H9 (cell line): ENCODE results near the gene EFEMP1. TPM values are rescaled to one million over a fixed set of nuclear protein-coding genes. Genes with fewer than 3 reads are reported as not detected.

Source experiments
- DNase-seq: peaks from one replicate; pipeline ENCODE4 v3.0.0-alpha.2; 2017
- H2AFZ ChIP-seq: one replicate; pipeline ENCODE4 v1.6.1; 2013; ENCODE audit warnings: mild to moderate bottlenecking, low read length, control low read depth, moderate library complexity
- H2AK5ac ChIP-seq: 2 replicates; pipeline ENCODE4 v1.6.1; 2013; ENCODE audit warnings: low read length, control low read depth, mixed read lengths; ENCODE audit not compliant: insufficient read length
- H2BK120ac ChIP-seq: one replicate; pipeline ENCODE4 v1.6.1; 2013; ENCODE audit warnings: low read depth, mild to moderate bottlenecking, low read length, control low read depth, inconsistent platforms; ENCODE audit not compliant: poor library complexity, severe bottlenecking
- H2BK12ac ChIP-seq: 2 replicates; pipeline ENCODE4 v1.6.1; 2013; ENCODE audit warnings: low read length, control low read depth, mixed read lengths, low read depth; ENCODE audit not compliant: insufficient read length
- H2BK15ac ChIP-seq: 2 replicates; pipeline ENCODE4 v1.6.1; 2013; ENCODE audit warnings: low read depth, low read length, control low read depth
- H2BK20ac ChIP-seq: one replicate; pipeline ENCODE4 v1.6.1; 2013; ENCODE audit warnings: low read depth, mild to moderate bottlenecking, low read length, control low read depth, inconsistent platforms; ENCODE audit not compliant: poor library complexity, severe bottlenecking
- H2BK5ac ChIP-seq: 2 replicates; pipeline ENCODE4 v1.6.1; 2013; ENCODE audit warnings: low read length, control low read depth, mixed read lengths; ENCODE audit not compliant: insufficient read length
- H3K14ac ChIP-seq: 2 replicates; pipeline ENCODE4 v1.6.1; 2013; ENCODE audit warnings: low read length, control low read depth; ENCODE audit not compliant: insufficient read depth
- H3K18ac ChIP-seq: 2 replicates; pipeline ENCODE4 v1.6.1; 2013; ENCODE audit warnings: low read depth, mild to moderate bottlenecking, mixed read lengths, low read length, control low read depth; ENCODE audit not compliant: insufficient read length
- H3K23ac ChIP-seq: 2 replicates; pipeline ENCODE4 v1.6.1; 2013; ENCODE audit warnings: low read length, control low read depth, mixed read lengths, low read depth; ENCODE audit not compliant: insufficient read length
- H3K23me2 ChIP-seq: 2 replicates; pipeline ENCODE4 v1.6.1; 2013; ENCODE audit warnings: low read depth, mild to moderate bottlenecking, mixed read lengths, low read length, control low read depth; ENCODE audit not compliant: insufficient read length, poor library complexity, severe bottlenecking
- H3K27ac ChIP-seq: 2 replicates; pipeline ENCODE4 v1.5.1; 2013; ENCODE audit warnings: low read length, control low read depth, mixed read lengths, low read depth; ENCODE audit not compliant: insufficient read length
- H3K27me3 ChIP-seq: 2 replicates; pipeline ENCODE4 v1.6.1; 2013; ENCODE audit warnings: low read length, control low read depth, inconsistent platforms; ENCODE audit not compliant: insufficient read depth
- H3K4ac ChIP-seq: 2 replicates; pipeline ENCODE4 v1.6.1; 2013; ENCODE audit warnings: low read depth, mild to moderate bottlenecking, control low read depth, inconsistent platforms, low read length, moderate library complexity
- H3K4me1 ChIP-seq: 2 replicates; pipeline ENCODE4 v1.6.1; 2013; ENCODE audit warnings: low read length, control low read depth, inconsistent platforms; ENCODE audit not compliant: insufficient read depth
- H3K4me2 ChIP-seq: 2 replicates; pipeline ENCODE4 v1.6.1; 2013; ENCODE audit warnings: low read length, control low read depth, mixed read lengths; ENCODE audit not compliant: insufficient read length, insufficient read depth
- H3K56ac ChIP-seq: 2 replicates; pipeline ENCODE4 v1.6.1; 2013; ENCODE audit warnings: low read depth, mild to moderate bottlenecking, mixed read lengths, low read length, control low read depth; ENCODE audit not compliant: insufficient read length
- H3K79me1 ChIP-seq: 2 replicates; pipeline ENCODE4 v1.6.1; 2013; ENCODE audit warnings: low read depth, mild to moderate bottlenecking, moderate library complexity, low read length, control low read depth, inconsistent platforms; ENCODE audit not compliant: insufficient read depth, poor library complexity, severe bottlenecking
- H3K79me2 ChIP-seq: 2 replicates; pipeline ENCODE4 v1.6.1; 2013; ENCODE audit warnings: low read length, control low read depth, inconsistent platforms; ENCODE audit not compliant: insufficient read depth
- H3K9ac ChIP-seq: 2 replicates; pipeline ENCODE4 v1.6.1; 2013; ENCODE audit warnings: low read length, control low read depth, mixed read lengths; ENCODE audit not compliant: insufficient read length; ENCODE audit errors: extremely low read depth
- H3K9me3 ChIP-seq: one replicate; pipeline ENCODE4 v1.6.1; 2013; ENCODE audit warnings: low read depth, low read length, inconsistent platforms; ENCODE audit not compliant: control insufficient read depth
- H3T11ph ChIP-seq: one replicate; pipeline ENCODE4 v1.6.1; 2013; ENCODE audit warnings: mild to moderate bottlenecking, low read length, control low read depth, inconsistent platforms
- H4K20me1 ChIP-seq: one replicate; pipeline ENCODE4 v1.6.1; 2013; ENCODE audit not compliant: control insufficient read depth, insufficient read length, insufficient read depth
- H4K5ac ChIP-seq: 2 replicates; pipeline ENCODE4 v1.6.1; 2013; ENCODE audit warnings: low read depth, mild to moderate bottlenecking, mixed read lengths, low read length, control low read depth; ENCODE audit not compliant: insufficient read length
- H4K8ac ChIP-seq: replicated peaks from 2 replicates; pipeline ENCODE4 v1.6.1; 2013; ENCODE audit warnings: low read length, control low read depth, mixed read lengths, low read depth; ENCODE audit not compliant: insufficient read length
- H4K91ac ChIP-seq: 2 replicates; pipeline ENCODE4 v1.6.1; 2013; ENCODE audit warnings: low read depth, mild to moderate bottlenecking, moderate library complexity, mixed read lengths, low read length, control low read depth; ENCODE audit not compliant: insufficient read length
- H3K27ac Mint-ChIP-seq, 3 experiments: 2 replicates in 2 of 3; 3 replicates in 1 of 3; pipeline ENCODE4 v1.8.0; 2020 to 2021; ENCODE audit warnings: mixed read lengths in 3 of 3, mild to moderate bottlenecking in 1 of 3, moderate library complexity in 1 of 3
- H3K27me3 Mint-ChIP-seq: 2 replicates; pipeline ENCODE4 v1.8.0; 2021; ENCODE audit warnings: low read depth, mild to moderate bottlenecking, moderate library complexity, mixed read lengths
- H3K36me3 Mint-ChIP-seq, 3 experiments: 2 replicates in 2 of 3; 3 replicates in 1 of 3; pipeline ENCODE4 v1.8.0; 2020 to 2021; ENCODE audit warnings: low read depth in 3 of 3, mixed read lengths in 3 of 3; ENCODE audit not compliant: insufficient read depth in 1 of 3
- H3K4me1 Mint-ChIP-seq, 2 experiments: 2 replicates each; pipeline ENCODE4 v1.8.0; 2020; ENCODE audit warnings: mixed read lengths in 2 of 2
- H3K4me3 Mint-ChIP-seq, 2 experiments: 2 replicates in 1 of 2; 3 replicates in 1 of 2; pipeline ENCODE4 v1.8.0; 2020 to 2021; ENCODE audit warnings: mild to moderate bottlenecking in 2 of 2, mixed read lengths in 2 of 2, moderate library complexity in 1 of 2
- H3K9me3 Mint-ChIP-seq, 2 experiments: 2 replicates in 1 of 2; 3 replicates in 1 of 2; pipeline ENCODE4 v1.8.0; 2020; ENCODE audit warnings: mild to moderate bottlenecking in 2 of 2, mixed read lengths in 2 of 2, moderate library complexity in 1 of 2
- CTCF ChIP-seq: fragments of 200-600 bp; sonication (generic); conservative IDR thresholded peaks from 3 replicates; pipeline ENCODE4 v1.8.0; 2021; ENCODE audit warnings: antibody characterized with exemption, mild to moderate bottlenecking
- WGBS: extraction: QIAGEN DNeasy Blood & Tissue Kit; methylation state at CpG from one replicate; pipeline ENCODE4 v1.1.7; 2013; ENCODE audit warnings: missing lambda C conversion rate, low lambda C conversion rate, mixed read lengths; ENCODE audit not compliant: insufficient read length; ENCODE audit errors: extremely low coverage; 5-methylcytosine and 5-hydroxymethylcytosine counted together
- total RNA-seq: library from RNA; stranded (reverse); gene quantifications from 2 replicates; pipeline ENCODE4 v1.2.1, GENCODE V29; 2021

The EFEMP1 gene
- total RNA-seq, 1 experiment from 2014 or later = 3.5 TPM

- Histone ChIP-seq H3K14ac (no peak overlapping the region), H4K8ac (no peak overlapping the region), H3K9ac (no peak overlapping the region), H3K56ac (no peak overlapping the region), H3T11ph (no peak overlapping the region), H3K18ac (no peak overlapping the region), H2BK15ac (no peak overlapping the region), H3K23ac (no peak overlapping the region), H4K91ac (no peak overlapping the region), H3K27ac (no peak overlapping the region), H3K9me3 (no peaks in the 10 kb centered on the region), H3K4me1 (peaks cover 5% of the 10 kb centered on the region; the same call in 1 of the 2 replicates), H2BK120ac (no peak overlapping the region), H2BK5ac (no peak overlapping the region), H3K4me2 (no peak overlapping the region), H2BK20ac (no peak overlapping the region), H3K79me2 (no peaks in the 10 kb centered on the region), H3K79me1 (no peaks in the 10 kb centered on the region), H2AK5ac (no peak overlapping the region), H2BK12ac (no peak overlapping the region), H4K20me1 (no peaks in the 10 kb centered on the region), H4K5ac (no peak overlapping the region), H3K4ac (no peak overlapping the region), H3K23me2 (no peaks in the 10 kb centered on the region), H3K27me3 (no peaks in the 10 kb centered on the region), H2AFZ (no peak overlapping the region)
- Mint-ChIP-seq H3K27ac (no peak overlapping the region), H3K4me3 (no peak overlapping the region), H3K27me3 (no peaks in the 10 kb centered on the region), H3K4me1 (peaks cover 7 to 8% of the 10 kb centered on the region in 2 experiments), H3K9me3 (no peaks in the 10 kb centered on the region), H3K36me3 (no peaks in the 10 kb centered on the region)
- no peak for DNase-seq
- no peak for TF ChIP-seq CTCF
- WGBS = no CpG with 5 or more reads among the region's 2 CpGs
Measured at GRCh38 chr2:55891671-55892094, 31.9 kb downstream of the EFEMP1 start.
